GM12891 (cell line): Measurements from ENCODE around the gene TIMM13.

Source experiments
- DNase-seq: peaks from one replicate; pipeline ENCODE4 v3.0.0; 2011; ENCODE audit warnings: low spot score; ENCODE audit not compliant: insufficient read length
- FAIRE-seq: peaks from 2 replicates; lab custom pipeline; 2011; peaks lifted over from hg19 to GRCh38; lab: Jason Lieb, UNC
- PAX5 ChIP-seq: IDR thresholded peaks from 2 replicates; pipeline ENCODE4 v1.6.1; 2011; ENCODE audit warnings: low read length, moderate library complexity, mild to moderate bottlenecking; ENCODE audit not compliant: insufficient read depth, severe bottlenecking
- POLR2A ChIP-seq: IDR thresholded peaks from 2 replicates; pipeline ENCODE4 v1.6.1; 2011; ENCODE audit warnings: low read depth, low read length, control low read depth
- POLR2AphosphoS5 ChIP-seq: IDR thresholded peaks from 2 replicates; pipeline ENCODE4 v1.6.1; 2011; ENCODE audit warnings: low read depth, low read length, control low read depth
- POU2F2 ChIP-seq: IDR thresholded peaks from 2 replicates; pipeline ENCODE4 v1.6.1; 2011; ENCODE audit warnings: low read depth, mild to moderate bottlenecking, control low read depth, low read length, moderate library complexity
- SPI1 ChIP-seq: IDR thresholded peaks from 2 replicates; pipeline ENCODE4 v1.6.1; 2011; ENCODE audit warnings: low read depth, low read length, control low read depth
- TAF1 ChIP-seq: IDR thresholded peaks from 2 replicates; pipeline ENCODE4 v1.6.1; 2011; ENCODE audit warnings: low read depth, low read length, control low read depth

The TIMM13 gene

DNA sequence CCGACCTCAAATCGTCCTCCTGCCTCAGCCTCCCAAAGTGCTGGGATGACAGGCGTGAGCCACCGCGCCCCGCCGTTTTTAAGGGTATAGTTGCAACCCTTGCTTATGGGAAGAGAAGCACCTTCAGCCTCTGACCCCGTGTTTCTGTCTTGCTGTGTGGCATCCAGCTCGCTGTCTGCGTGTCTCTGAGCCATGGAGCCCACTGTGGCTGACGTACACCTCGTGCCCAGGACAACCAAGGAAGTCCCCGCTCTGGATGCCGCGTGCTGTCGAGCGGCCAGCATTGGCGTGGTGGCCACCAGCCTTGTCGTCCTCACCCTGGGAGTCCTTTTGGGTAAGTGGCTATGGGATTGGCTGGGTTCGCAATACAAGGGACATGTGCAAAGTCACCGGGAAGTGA is 37.8 kb downstream of the TIMM13 start:
- no peak for DNase-seq
- TF ChIP-seq POLR2A: no peak
- no peak for TF ChIP-seq POU2F2
- no peak for TF ChIP-seq SPI1
- TF ChIP-seq PAX5: no peak
- no peak for TF ChIP-seq POLR2AphosphoS5
- TF ChIP-seq TAF1: no peak

DNA sequence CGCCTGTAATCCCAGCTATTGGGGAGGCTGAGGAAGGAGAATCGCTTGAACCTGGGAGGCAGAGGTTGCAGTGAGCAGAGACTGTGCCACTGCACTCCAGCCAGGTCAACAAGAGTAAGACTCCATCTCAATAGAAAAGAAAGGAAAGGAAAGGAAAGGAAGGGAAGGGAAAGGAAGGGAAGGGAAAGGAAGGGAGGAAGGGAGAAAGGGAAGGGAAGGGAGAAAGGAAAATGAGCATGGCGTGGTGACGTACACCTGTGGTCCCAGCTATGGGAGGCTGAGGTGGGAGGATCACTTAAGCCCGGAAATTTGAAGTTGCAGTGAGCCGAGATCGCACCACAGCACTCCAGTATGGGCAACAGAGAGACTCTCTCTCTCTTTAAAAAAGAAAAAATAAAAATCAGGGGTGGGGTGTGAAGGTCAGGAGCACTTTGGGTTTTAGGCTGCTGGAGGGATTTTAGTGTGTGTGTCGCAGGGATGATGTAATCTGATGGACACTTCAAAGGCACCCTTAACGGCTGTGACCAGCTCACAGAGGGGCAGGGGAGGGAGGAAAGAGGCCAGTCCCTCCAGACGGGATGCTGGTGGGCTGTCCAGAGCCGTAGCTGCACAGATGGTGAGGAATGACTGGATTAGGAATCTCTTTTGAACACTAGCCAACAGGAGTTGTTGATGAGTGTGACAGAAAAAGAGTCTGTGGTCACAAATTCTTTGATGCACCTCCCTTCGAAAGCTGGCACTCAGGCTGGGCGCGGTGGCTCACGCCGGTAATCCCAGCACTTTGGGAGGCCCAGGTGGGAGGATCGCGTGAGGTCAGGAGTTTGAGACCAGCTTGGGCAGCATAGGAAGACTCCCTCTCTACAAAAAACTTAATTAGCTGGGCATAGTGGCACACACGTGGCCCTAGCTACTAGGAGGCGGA is 39.8 kb downstream of the TIMM13 start:
- DNase-seq: no peak
- FAIRE-seq: no peak
- TF ChIP-seq PAX5 (no peak), TAF1 (no peak), SPI1 (no peak), POLR2AphosphoS5 (no peak), POU2F2 (no peak), POLR2A (no peak)

More for the DNA sequence above, 37.8 kb downstream of the TIMM13 start:
- no peak for FAIRE-seq

DNA sequence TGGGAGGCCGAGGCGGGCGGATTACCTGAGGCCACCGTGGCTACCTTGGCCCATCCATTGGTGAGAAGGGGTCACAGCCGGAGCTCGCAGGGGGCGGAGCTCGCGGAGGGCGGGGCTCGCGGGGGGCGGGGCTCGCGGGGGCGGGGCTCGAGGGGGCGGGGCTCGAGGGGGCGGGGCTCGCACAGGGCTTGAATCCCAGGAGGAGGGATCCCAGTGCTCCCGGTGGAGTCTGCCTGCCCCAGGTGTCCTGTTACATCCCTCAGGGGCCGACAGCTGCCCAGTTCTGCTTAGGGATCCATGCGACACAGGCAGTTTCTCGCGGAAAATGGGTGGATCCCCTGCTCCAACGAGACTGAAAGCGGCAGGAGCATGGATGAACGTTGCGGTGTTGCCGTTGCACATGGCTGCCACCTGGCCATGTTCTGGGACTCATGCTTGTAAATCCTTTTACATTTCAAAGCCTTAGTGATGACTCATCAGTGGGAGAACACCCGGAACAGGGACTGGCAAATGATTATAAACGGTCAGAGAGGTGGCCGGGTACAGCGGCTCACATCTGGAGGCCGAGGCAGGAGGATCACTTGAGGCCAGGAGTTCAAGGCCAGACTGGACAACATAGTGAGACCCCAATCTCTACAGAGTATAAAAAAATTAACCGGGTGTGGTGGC is 42.2 kb downstream of the TIMM13 start:
- DNase-seq: no peak
- TF ChIP-seq POLR2AphosphoS5: no peak
- TF ChIP-seq SPI1: no peak
- no peak for TF ChIP-seq TAF1
- no peak for TF ChIP-seq POLR2A
- TF ChIP-seq POU2F2: no peak
- TF ChIP-seq PAX5: no peak
- FAIRE-seq: no peak

DNA sequence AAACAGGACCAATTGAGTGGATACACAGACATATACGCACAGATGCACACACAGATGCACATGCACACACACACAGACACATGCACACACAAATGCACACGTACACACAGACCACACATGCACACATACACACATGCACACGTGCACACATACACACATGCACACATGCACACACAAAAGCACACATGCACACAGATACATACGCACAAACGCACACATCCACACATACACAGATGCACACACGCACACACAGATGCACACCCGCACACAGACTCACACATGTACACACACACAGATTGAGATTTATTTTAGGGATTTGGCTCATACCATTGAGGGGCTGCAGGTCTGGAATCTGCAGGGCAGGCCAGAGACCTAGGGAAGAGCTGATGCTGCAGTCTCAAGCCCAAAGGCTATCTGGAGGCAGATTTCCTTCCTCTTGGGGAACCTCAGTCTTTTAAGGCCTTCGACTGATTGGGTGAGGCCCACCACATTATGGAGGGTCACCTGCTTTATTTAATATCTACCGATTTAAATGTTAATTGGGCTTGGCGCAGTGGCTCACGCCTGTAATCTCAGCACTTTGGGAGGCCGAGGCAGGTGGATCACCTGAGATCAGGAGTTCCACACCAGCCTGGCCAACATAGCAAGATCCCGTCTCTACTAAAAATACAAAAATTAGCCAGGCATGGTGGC is 44.7 kb downstream of the TIMM13 start:
- DNase-seq: no peak
- TF ChIP-seq PAX5: no peak
- no peak for TF ChIP-seq POU2F2
- TF ChIP-seq POLR2A: no peak
- no peak for TF ChIP-seq SPI1
- no peak for TF ChIP-seq TAF1
- TF ChIP-seq POLR2AphosphoS5: no peak
- FAIRE-seq: peak; percentile 69

DNA sequence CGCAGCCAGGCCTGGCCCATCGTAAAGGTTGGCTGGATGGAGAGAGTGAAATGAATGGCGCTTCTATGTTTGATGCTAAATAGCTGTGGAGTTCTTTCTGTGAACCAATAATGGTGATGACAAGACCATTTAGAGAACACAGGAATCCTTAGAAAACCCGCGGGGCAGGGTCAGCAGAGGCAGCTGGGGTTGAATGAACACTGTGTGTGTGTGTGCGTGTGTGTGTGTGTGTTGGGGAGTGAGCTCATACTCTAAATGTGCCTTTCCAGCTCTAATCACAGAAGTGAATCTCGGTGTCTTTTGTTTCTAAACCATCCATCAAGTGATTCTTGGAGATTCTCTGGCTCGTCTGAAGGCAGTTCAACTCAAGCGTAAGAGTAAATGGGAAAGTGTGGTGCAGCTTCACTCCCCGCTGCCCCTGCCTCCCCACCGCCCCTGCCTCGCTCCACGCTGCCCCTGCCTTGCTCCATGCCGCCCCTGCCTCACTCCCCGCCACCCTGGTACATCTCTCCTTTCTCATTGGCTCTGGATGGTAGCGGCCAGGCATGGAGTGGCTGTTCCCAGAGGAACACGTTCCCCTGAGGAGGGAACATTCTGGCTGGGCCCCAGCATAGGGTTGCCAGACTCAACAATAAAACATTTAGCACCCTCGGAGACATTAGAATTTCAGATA is 46.1 kb downstream of the TIMM13 start:
- DNase-seq: no peak
- no peak for FAIRE-seq
- no peak for TF ChIP-seq TAF1
- TF ChIP-seq POLR2A: no peak
- no peak for TF ChIP-seq PAX5
- TF ChIP-seq POLR2AphosphoS5: no peak
- no peak for TF ChIP-seq POU2F2
- no peak for TF ChIP-seq SPI1

DNA sequence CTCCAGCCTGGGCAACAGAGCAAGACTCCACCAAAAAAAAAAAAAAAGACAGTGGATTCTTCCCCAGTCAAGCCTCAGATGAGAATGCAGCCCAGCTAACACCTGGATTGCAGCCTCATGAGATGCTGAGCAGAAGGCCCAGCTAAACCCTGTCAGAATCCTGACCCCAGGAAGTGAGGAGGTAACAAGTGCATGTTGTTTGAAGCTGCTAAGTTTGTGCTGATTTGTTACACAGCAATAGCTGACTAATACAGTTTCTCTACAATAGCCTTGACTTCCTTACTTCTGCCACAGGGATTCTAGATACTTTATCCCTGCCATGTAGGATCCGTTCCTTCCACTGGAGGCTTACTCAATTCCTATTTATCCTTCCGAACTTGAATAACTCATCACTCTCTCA is 46.8 kb downstream of the TIMM13 start:
- TF ChIP-seq SPI1: no peak

DNA sequence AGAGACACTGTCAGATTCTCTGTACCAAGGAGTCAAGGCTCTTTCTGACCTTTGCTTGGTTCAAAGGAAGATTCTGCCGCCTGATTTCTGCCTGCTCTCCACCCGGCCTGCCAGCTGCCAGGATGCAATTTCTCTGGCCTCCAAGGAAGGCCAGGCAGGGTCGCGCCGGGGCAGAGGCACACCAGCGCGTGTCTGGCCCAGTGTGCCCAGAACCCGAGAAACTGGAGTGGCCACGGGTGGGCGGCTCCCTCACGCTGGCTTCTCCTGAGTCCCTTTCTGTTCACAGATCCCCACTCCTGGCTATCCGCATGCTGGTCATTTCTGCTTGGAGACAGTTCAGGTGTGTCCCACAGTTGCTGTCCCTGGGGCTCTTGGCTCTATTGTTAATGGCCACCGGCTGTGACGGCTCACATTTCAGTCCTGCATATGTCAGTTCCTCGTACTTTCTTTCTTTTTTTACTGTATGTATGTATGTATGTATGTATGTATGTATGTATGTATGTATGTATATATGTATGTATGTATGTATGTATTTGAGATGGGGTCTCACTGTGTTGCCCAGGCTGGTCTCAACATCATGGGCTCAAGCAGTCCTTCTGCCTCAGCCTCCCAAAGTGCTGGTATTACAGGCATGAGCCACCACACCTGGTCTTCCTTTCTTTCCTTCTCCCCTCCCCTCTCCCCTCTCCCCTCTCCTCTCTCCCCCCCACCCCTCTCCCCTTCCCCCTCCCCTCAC is 50.4 kb downstream of the TIMM13 start:
- no peak for DNase-seq
- TF ChIP-seq PAX5 (no peak), POLR2A (no peak), POU2F2 (no peak), SPI1 (no peak), TAF1 (no peak), POLR2AphosphoS5 (no peak)
- no peak for FAIRE-seq

More for the DNA sequence above, 46.8 kb downstream of the TIMM13 start:
- FAIRE-seq (no peak), DNase-seq (no peak)
